Activated naive CD8-positive, alpha-beta T cell (primary cell): ENCODE measurements around the gene PUSL1.

Experiments used
- H3K27ac Mint-ChIP-seq: one replicate; pipeline ENCODE4 v1.8.0; 2021; ENCODE audit warnings: mixed read lengths
- H3K27me3 Mint-ChIP-seq: one replicate; pipeline ENCODE4 v1.8.0; 2021; ENCODE audit warnings: mixed read lengths
- H3K36me3 Mint-ChIP-seq: one replicate; pipeline ENCODE4 v1.8.0; 2021; ENCODE audit warnings: mixed read lengths
- H3K4me1 Mint-ChIP-seq: one replicate; pipeline ENCODE4 v1.8.0; 2021; ENCODE audit warnings: low read depth, mixed read lengths
- H3K4me3 Mint-ChIP-seq: one replicate; pipeline ENCODE4 v1.8.0; 2021; ENCODE audit warnings: mild to moderate bottlenecking, mixed read lengths
- H3K9me3 Mint-ChIP-seq: one replicate; pipeline ENCODE4 v1.8.0; 2021; ENCODE audit warnings: low read depth, mixed read lengths

Gene PUSL1

DNA sequence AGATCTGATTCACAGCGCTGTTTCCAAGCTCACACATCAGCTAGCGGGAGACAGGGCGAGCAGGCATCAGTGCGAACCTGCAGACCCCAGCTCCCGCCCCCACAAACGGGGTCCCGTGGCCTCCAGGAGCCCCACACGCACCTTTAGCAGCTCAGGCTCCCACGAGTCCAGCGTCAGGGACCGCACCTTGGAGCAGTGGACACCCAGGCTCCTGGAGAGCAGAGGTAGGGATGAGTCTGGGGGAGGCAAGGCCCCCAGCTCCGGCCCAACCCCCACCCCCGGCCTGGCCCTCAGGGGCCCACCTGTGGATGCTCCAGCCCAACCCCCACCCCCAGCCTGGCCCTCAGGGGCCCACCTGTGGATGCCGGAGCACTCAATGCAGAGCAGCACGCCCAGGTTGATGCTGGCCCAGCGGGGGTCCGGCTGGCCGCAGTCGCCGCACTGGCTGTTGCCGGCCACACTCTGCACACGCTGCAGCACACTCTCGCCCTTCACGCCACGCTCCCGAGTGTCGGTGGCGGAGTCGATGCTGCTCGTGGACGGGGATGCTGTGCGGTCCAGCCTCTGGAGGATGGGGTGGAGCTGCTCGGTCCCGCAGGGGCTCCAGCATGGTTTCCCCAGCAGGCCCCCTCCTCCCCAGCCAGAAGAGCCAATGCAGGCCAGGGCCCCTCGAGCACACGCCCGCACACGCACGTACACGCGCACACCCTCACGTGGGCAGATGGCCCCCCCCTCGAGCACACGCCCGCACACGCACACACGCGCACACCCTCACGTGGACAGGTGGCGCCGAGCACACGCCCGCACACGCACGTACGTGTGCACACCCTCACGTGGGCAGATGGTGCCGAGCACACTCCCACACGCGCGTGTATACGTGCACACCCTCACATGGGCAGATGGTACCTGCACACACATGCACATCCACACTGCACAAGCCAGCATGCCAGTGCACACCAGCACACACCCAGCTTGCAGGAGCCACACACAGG lies 12.0 kb upstream of the PUSL1 start:
- Mint-ChIP-seq H3K4me3 (no peak overlapping the region), H3K27me3 (no peaks in the 10 kb centered on the region), H3K9me3 (no peaks in the 10 kb centered on the region), H3K36me3 (no peaks in the 10 kb centered on the region), H3K27ac (no peak overlapping the region), H3K4me1 (peaks cover 3% of the 10 kb centered on the region)

DNA sequence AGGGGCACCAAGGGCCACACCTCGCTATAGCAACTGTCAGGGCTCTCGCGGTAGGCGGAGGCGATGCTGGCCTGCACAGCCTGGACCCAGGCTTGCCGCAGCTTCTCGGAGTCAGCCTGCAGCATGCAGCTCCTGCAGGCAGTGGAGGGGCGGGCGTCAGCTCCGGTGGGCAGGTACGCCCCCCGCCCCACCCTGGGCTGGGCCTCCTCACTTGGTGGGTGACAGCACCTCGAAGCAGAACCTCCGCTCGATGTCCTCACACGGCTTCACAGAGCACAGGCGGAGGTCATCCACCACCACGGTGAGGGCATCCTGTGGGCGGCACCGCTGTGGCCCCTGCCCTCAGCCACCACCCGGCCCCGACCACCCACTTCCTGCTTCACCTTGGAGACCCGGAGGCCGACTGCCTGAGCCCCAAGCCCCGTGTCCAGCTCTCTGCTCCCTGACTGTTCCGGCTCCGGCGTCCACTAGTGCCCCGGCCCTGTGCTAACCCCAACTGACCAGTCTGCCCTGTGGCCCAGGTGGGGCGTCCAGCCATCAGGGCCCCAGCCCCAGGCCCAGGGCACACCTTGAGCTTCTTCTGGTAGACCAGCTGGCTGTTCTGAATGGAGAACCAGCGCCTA lies 10.5 kb upstream of the PUSL1 start:
- Mint-ChIP-seq H3K9me3 (no peaks in the 10 kb centered on the region), H3K27ac (no peak overlapping the region), H3K4me3 (no peak overlapping the region), H3K27me3 (no peaks in the 10 kb centered on the region), H3K4me1 (no peaks in the 10 kb centered on the region), H3K36me3 (no peaks in the 10 kb centered on the region)

DNA sequence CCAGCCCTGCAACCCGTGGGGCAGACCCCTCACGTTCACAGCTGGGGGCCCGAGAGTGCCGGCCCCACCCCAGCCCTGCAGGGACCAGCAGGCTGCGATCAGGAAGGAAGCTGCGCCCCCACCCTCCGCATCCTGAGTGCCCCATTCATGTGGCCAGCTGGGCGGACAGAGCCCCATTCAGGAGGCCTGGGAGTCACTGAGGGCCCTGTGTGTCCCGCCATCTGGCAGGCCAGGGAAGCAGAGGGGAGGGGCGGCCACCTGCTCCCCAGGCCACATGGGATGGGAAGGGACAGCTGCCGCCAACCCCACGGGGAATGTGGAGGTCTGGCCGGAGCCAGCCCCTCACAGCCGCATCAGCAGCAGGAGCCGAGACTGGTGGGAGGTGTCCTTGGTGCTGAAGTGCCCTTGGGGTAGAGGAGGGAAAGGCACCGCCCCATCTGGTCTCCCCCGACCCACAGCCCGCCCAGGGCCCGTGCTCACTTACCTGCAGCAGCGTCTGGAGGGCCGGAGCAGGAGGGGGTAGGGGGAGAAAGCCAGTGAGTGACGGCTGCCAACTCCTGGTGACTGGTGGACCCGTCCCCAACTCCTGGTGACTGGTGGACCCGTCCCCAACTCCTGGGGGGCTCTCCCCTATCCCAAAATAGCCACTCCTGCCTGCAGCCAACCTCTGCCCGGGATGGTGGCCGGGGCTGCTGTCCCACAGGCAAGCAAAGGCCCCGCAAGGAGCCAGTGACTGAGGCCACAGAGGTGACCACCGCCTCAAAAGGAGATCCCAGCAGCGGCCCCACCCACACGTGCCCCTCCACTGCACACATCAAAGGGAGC lies 9.3 kb upstream of the PUSL1 start:
- Mint-ChIP-seq H3K4me3 (no peak overlapping the region), H3K4me1 (no peaks in the 10 kb centered on the region), H3K27ac (no peak overlapping the region), H3K36me3 (no peaks in the 10 kb centered on the region), H3K27me3 (no peaks in the 10 kb centered on the region), H3K9me3 (no peaks in the 10 kb centered on the region)

DNA sequence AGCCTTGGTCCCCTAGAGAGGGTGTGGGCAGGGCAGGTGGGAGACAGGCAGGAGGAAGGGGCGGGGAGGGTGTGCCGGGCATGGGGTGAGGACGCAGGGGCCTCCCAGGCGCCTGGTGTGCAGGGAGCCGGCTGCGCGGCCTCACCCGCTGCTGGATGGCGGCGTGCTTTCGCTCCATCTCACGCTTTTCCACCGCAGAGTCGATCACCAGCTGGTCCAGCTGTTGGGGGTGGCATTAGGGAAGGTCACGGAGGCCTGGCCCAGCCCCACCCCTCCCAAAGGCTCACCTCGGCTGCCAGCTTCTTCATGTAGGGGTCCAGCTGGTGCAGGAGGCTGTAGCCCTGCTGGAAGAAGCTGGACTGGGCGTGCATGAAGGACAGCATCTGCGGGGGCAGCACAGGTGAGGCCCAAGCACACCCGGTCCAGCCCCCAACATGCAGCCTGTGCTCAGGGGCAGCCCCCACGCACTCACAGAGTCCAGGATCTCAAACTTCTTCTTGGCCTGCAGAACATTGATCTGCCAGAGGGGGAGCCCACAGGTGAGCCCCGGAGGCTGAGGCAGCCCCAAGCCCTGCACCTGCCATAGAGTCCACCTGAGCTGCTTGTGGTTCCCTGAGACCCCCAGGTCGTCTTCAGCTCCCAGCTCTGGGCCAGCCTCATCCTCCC lies 8.6 kb upstream of the PUSL1 start:
- Mint-ChIP-seq H3K9me3 (no peaks in the 10 kb centered on the region), H3K27me3 (no peaks in the 10 kb centered on the region), H3K4me3 (no peak overlapping the region), H3K27ac (no peak overlapping the region), H3K4me1 (no peaks in the 10 kb centered on the region), H3K36me3 (no peaks in the 10 kb centered on the region)

DNA sequence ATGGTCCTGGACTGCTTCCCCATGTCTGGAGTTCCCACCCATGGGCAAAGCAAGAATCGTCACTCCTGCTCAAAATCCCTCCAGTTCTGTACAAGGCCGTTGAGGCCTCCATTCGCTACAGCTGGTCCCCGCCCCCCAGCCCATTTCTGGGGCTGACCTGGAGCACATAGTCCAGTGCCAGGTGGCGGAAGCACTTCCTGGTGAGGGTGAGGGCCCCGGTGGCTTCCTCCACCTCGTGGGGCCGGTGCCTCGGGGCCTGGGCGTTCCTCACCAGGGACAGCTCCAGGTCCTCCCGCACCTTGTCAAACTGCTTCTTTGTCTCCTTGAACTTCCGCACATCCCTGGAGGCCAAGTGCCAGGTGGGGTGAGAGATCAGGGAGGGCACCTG lies 8.1 kb upstream of the PUSL1 start:
- H3K27ac Mint-ChIP-seq: no peak overlapping the region
- no peaks in the 10 kb centered on the region for H3K9me3 Mint-ChIP-seq
- H3K36me3 Mint-ChIP-seq: no peaks in the 10 kb centered on the region
- peaks cover 2% of the 10 kb centered on the region for H3K4me1 Mint-ChIP-seq
- no peaks in the 10 kb centered on the region for H3K27me3 Mint-ChIP-seq
- H3K4me3 Mint-ChIP-seq: no peak overlapping the region

DNA sequence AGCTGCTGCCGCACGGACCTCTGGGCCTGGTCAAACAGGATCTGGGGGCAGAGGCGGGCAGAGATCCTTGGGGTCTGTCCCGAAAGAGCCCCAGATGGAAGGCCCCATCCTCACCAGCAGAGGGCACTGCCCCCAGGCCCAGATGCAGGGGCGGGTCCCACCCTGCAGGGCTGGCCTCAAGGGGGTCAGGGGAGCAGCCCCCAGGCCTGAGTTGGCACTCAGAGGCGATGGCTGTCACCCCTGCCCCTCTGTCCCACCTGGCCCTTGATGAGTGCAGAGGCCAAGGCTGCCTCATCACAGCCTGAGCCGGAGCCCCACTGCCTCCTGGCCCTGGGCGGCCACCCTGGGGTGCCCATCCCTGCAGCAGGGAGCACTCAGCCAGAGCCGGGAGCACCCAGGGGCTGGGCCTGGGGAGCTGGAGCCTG lies 6.4 kb upstream of the PUSL1 start:
- Mint-ChIP-seq H3K4me1 (peaks cover 14% of the 10 kb centered on the region), H3K27ac (no peak overlapping the region), H3K27me3 (no peaks in the 10 kb centered on the region), H3K36me3 (no peaks in the 10 kb centered on the region), H3K9me3 (no peaks in the 10 kb centered on the region), H3K4me3 (no peak overlapping the region)

DNA sequence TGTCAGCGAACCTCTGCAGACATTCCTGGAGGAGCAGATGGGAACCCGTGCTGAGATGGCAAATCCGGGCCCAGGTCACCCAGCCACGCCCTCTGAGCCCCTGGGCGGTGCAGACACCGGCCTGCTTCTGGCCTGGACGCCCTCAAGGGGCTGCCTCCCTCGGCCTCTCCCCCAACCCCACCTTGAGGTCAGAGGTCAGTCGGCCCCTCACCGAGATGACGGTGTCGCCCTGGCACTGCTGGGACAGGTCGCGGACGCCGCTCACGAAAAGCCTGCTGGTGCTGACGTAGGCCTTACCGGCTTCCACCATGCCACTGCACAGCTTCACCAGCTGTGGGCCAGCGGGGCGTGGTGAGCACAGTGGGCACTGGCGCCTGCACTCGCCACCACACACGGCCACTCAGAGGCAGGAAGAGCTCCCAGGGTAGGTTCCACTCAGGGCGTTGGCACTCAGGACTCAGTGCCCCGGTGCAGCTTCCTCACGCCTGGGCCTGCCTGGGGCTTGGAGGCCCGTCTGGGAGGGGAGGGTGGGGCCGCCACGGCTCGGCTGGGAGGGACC lies 5.4 kb upstream of the PUSL1 start:
- Mint-ChIP-seq H3K27me3 (no peaks in the 10 kb centered on the region), H3K27ac (no peak overlapping the region), H3K36me3 (no peaks in the 10 kb centered on the region), H3K9me3 (no peaks in the 10 kb centered on the region), H3K4me3 (no peak overlapping the region), H3K4me1 (peaks cover 14% of the 10 kb centered on the region)

DNA sequence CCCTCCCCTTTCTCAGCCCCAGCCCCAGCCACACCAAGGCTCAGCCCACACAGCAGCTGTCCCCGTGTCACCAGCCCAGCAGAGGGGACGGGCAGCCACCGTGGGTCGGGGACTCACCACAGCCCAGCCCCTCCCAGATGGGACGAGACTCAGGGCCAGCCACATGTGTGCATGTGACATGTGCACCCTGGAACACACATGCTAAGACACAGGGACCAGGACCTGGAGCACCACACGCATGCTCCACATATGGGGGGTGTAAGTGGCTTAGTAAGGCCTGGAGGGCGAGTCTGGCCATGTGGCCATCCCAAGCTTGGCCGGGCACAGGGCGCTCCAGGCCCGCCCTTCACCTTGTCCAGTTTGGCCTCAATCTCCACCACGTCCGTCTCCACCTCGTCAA lies 4.7 kb upstream of the PUSL1 start:
- H3K4me3 Mint-ChIP-seq: no peak overlapping the region
- peaks cover 14% of the 10 kb centered on the region for H3K4me1 Mint-ChIP-seq
- H3K36me3 Mint-ChIP-seq: no peaks in the 10 kb centered on the region
- H3K27me3 Mint-ChIP-seq: no peaks in the 10 kb centered on the region
- H3K27ac Mint-ChIP-seq: no peak overlapping the region
- no peaks in the 10 kb centered on the region for H3K9me3 Mint-ChIP-seq

DNA sequence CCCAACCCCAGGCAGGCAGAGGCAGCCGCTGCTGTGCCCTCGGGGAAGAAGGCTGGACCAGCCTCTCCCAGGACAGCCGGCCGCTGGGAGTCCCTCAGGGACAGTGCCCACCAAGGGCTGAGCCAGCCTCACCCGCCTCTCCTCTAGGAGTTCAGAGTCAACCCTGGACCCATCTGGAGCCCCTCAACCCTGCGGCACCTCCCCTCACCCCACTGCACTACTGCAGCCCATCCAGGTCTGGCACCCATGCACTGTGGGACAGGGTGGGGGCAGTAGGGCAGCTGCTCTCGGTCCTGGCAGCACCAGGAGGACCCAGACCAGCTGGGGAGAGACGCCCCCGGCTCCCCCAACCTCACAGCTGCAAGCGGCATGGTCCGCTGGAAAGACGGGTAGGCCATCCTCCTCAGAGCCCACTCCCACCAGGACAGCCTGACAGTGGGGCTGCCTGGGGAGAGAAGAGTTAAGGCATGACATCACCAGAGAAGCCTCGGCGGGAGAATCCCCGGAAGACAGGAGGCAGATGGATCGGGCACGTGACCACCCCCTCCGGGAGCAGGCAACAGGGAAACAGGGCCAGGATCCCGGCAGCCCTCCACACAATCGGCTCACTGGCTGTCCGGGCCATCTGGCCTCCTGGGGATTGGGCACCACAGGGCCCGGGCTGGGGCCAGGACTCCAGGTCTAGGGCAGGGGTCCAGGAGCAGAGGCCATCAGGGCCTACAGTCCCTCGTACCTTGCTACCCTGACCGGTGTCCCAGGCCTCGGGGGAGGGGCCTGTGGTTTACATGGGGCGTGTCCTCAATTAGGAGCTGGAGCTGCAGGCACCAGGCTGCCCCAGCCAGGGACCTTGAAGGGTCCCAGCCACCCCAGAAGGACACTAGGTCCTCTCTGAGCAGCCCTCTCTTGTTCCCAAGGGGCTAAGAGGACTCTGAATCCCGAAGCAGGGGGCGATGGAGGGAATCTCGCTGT lies 3.8 kb upstream of the PUSL1 start:
- H3K36me3 Mint-ChIP-seq: no peaks in the 10 kb centered on the region
- H3K27me3 Mint-ChIP-seq: no peaks in the 10 kb centered on the region
- no peaks in the 10 kb centered on the region for H3K9me3 Mint-ChIP-seq
- H3K27ac Mint-ChIP-seq: no peak overlapping the region
- peak overlapping the region; percentile 58 for H3K4me3 Mint-ChIP-seq
- peaks cover 14% of the 10 kb centered on the region for H3K4me1 Mint-ChIP-seq

DNA sequence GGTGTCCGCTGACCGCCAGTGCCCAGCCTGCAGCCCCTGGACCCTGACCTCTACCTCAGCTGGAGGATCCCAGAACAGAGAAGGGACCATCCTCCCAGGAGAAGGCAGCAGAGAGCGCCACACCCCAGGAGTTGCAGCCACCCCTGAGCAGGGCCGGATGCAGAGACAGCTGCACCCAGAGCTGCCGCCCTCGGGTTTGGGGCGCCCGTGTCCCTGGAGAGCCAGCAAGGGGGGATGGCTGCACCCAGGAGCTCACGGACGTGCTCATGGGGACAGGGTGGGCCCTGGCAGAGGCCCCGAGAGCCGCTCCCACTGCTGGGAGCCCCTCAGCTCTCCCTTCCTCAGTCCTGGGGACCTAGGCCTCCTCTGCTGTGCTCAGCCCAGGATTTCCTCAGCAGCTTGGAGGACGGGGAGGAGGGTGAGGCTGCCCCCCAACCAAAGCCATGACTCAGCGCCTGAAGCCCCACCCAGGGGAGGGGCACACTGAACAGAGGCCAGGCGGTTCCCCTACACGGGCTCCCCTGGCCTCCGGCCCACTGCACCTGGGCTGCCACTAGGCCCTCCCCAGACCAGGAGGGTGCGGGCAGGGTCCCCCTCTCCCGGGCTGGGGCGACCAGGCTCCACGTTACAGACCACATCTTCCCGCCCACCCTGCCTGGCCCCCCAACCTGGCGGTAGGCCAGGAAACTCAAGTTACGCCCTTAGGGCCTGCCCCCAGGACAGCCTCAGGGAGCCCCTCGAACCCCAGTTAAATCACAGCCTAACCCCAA lies 2.9 kb upstream of the PUSL1 start:
- no peaks in the 10 kb centered on the region for H3K27me3 Mint-ChIP-seq
- H3K4me1 Mint-ChIP-seq: peaks cover 14% of the 10 kb centered on the region
- H3K27ac Mint-ChIP-seq: peak overlapping the region; percentile 83
- H3K4me3 Mint-ChIP-seq: peak overlapping the region; percentile 88
- H3K36me3 Mint-ChIP-seq: no peaks in the 10 kb centered on the region
- H3K9me3 Mint-ChIP-seq: no peaks in the 10 kb centered on the region

DNA sequence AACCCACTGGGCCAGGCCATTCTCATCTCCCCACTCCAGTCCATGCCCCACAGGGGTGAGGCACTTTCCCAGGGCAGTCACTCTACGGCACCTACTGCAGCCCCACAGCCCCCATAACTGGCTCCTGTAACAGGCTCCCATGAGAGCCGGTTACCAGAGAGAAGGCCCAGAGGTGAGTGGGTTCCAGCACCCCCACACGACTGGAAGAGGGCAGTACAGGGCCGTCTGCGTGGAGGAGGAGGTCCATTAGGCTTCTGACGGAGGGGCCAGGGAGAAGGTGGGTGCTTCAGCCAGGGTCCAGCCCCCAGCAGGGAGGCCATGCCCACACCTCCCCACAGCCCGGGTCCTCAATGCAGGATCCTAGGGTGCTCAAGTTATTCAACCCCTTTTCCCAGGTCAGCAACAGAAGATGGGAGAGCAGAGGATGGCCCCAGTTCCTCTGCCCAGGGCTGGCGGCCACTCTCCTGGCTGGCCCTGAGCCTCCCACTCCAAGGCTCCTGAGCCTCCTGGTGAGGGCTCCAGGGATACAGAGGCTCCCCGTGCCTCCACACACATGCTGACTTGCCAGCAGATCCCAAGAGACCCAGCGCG lies 2.2 kb upstream of the PUSL1 start:
- Mint-ChIP-seq H3K4me3 (peak overlapping the region; percentile 88), H3K4me1 (peaks cover 17% of the 10 kb centered on the region), H3K27me3 (no peaks in the 10 kb centered on the region), H3K27ac (peak overlapping the region; percentile 83), H3K36me3 (no peaks in the 10 kb centered on the region), H3K9me3 (no peaks in the 10 kb centered on the region)

DNA sequence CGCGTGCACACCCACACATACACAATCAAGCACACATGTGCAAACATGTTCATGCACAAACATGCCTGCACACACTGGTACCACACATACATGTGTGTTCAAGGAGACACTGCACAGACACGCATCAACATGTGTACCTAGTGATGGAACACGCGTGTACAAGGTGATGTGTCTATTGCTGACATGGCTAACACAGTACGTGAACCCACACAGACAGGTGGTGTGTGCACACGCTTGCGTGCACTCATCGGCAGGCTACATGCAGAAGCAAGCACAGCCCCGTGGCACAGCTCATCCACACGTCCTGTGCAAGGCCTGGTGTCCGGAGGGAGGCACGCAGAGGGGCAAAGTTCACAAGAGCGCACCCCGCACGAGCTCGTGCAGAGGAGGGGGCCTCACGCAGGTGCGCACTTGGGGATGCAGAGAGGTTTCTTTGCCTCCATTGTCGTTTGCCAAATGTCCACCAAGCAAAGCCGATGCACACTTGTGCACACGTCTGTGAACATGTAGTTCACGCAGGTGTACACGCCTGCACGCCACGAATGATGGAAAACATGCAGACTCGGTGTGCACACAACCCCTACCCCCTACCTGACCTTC lies 1.6 kb upstream of the PUSL1 start:
- Mint-ChIP-seq H3K4me3 (peak overlapping the region; percentile 88), H3K36me3 (no peaks in the 10 kb centered on the region), H3K27ac (peak overlapping the region; percentile 79), H3K4me1 (peaks cover 17% of the 10 kb centered on the region), H3K9me3 (no peaks in the 10 kb centered on the region), H3K27me3 (no peaks in the 10 kb centered on the region)
